Panc1 (cell line): ENCODE results near the gene KCNH1.

Source experiments
- CTCF ChIP-seq: fragments of 450-650 bp; IDR thresholded peaks from 2 replicates; pipeline ENCODE4 v1.5.1; 2017; ENCODE audit warnings: mild to moderate bottlenecking
- SIN3A ChIP-seq: IDR thresholded peaks from 2 replicates; pipeline ENCODE4 v1.6.1; 2012; ENCODE audit warnings: low read depth, mild to moderate bottlenecking, low read length, moderate library complexity, borderline replicate concordance; ENCODE audit not compliant: insufficient read depth
- TCF7L2 ChIP-seq: IDR thresholded peaks from 2 replicates; pipeline ENCODE4 v1.6.1; 2011; ENCODE audit warnings: mild to moderate bottlenecking, low read depth, low read length, inconsistent platforms

DNA sequence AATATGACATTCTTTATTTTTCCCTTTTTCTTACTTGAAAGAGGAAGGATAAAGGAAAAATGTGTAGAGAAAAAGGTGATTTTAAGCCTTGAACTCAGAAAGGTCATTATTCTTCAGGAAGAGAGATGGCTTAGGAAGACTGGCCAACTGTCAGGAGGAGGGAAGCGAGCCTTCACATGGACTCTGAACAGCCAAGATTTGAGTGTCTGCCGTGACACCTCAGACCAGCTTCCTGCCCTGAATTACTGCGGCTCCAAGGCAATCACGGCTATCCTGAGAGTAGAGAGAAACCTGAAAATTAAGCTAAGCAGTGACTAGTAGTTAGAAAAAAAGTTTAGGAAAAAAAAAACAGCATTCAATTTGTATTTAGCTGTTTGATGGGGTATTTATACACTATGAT, 314.7 kb downstream of the KCNH1 start:
- TF ChIP-seq CTCF (no peak), TCF7L2 (no peak), SIN3A (no peak)
